Activated CD4-positive, CD25-positive, alpha-beta regulatory T cell treated with anti-CD3 and anti-CD28 coated beads, Interleukin-2, amount 50 U/mL, for 16 hours (primary cell): ENCODE data around the gene DCXR.
A peak's percentile ranks its signal among the peaks of the same experiment; 100 is the strongest.

ENCODE experiments used
- DNase-seq: peaks from one replicate; pipeline ENCODE4 v3.0.0-alpha.2; 2020; ENCODE audit warnings: low read depth, low spot score

The DCXR gene

DNA sequence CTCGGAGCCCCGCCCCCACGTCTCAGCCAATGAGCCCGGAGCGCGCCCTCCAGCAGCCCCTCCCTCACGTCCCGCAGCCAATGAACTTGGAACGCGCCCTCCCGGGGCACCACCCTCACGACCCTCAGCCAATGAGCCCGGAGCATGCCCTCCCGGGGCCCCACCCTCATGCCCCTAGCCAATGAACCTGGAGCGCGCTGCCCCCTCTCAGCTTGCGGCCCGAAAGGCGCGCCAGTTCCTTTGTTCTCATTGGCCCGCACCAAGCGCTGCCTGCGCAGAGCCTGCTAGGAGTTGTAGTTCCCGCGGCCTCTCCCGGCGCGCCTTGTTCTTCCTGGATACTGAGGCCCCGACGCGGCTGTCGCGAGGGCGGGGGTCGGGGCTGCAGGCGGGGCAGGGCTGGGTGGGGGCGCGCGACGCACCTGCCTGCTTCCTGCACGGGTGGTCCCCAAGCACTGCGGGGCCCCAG is 14.5 kb downstream of the DCXR start, which contains the start of gene LRRC45:
LRRC45 (plus strand) TSS at position 325 of the 466 bp plus-strand sequence. CDS start 339 bp downstream, outside the sequence.
- peak; percentile 100 for DNase-seq

DNA sequence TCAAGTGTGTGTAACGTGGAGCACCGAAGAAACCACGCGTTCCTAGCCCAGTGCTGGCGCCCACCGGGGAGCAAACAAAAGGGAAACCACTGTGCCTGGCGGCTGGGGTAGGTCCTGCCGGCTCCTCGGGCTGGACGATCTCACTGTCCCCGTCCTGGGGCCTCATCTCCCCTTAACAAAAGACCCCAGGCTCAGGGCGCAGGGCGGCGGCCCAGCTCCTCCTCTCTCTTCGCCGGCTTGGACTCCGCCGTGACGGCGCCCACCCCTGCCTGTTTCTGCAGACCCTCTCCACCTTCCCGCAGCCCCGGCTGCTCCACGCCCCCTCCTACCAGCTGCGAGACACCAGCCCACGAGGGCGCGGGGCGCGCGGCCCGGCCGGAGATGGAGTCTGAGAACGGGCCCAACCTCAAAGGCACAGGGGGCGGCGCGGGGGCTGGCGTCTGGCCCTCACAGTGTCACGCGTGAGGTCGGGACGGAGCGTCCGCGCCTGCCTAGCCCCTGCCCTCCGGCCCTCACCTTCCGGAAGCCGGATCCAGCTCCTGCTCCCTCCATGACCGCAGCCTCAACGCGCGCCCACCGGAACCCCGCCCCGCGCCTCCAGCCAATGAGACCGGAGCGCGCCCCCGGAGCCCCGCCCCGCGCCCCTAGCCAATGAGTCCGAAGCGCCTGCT is 15.1 kb downstream of the DCXR start, which contains the start of gene CENPX:
CENPX (minus strand) TSS at position 569 of the 671 bp plus-strand sequence; CDS start at position 552, 17 bp downstream.
- DNase-seq, result no peak

DNA sequence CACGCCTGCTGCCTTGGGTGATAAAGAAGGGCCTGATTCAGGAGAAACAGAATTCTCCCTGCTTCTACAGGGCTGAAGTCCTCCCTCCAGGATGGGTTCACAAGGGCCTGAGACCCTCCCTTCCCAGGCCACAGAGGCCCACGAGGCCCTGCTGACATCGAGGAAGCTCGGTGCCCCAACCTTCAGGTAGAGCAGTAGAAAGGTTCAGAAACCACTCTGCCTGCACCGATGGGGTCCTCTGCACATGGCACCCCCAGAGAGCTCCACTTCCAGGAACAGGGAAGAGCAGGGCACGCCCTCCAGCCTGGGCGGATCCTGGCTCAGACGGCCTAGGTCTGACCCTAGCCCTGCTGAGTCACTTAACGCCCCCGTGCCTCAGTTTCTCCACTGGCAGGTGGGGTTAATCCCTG is 15.6 kb downstream of the DCXR start:
- DNase-seq, result no peak

DNA sequence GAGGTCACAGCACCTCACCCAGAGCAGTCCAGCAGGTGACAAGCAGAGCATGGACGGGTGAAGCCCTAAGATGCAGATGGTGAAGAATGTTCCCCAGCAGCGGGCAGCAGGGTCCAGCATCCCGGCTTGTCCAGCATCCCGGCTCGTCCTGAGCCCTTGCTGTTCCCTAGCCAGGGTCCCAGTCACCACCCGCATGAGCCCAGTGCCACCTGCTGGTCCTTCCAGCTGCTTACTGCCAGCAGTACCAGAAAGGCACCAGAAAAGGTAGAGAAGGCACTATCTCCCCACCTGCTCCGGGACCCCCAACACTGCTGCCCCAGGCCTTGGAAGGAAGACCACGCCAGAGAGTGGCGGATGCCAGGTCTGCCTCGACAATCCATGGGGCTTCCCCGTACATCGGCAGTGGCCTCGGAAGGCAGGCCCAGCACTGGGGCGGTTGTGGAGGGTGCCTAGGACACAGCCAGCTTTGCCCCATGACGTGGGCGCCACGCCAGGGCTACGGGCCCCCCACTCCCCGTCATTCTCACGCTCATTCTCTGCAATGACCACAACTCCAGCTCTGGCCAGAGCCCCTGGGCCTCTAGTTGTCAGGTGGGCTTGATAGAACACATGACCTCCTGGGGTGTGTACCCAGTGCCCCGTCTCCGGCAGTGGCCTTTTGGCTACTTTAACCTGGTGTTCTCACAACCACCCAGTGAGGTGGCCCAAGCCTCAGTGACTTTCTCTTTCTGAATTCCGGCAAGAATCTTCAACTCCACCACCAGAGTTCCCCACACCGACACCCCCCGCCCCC is 16.2 kb downstream of the DCXR start:
- DNase-seq, result no peak

DNA sequence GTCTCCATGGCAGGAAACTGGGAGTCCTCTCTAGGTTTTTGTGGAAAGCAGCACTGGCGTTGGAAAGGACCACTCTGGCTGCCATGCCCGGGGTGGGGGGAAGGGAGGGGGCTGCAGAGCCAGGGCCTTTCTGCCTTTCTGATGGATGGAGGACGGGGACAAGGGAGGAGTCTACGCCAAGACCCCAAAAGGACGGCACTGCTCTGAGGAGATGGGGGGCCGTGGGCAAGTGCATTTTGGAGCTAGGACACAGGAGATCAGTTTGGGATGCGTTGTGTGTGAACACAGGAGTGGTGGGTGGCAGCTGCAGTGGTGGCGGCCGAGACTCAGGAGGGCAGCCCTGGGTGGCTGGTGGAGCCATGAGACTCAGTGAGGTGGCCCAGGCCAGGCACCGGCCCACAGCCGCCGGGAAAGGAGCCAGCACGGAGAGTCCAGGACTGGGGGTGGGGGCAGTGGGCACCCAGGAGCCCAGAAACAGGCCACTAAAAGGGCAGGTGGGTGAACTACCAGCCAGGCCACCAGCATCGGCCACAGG is 16.9 kb downstream of the DCXR start:
- DNase-seq, result no peak

DNA sequence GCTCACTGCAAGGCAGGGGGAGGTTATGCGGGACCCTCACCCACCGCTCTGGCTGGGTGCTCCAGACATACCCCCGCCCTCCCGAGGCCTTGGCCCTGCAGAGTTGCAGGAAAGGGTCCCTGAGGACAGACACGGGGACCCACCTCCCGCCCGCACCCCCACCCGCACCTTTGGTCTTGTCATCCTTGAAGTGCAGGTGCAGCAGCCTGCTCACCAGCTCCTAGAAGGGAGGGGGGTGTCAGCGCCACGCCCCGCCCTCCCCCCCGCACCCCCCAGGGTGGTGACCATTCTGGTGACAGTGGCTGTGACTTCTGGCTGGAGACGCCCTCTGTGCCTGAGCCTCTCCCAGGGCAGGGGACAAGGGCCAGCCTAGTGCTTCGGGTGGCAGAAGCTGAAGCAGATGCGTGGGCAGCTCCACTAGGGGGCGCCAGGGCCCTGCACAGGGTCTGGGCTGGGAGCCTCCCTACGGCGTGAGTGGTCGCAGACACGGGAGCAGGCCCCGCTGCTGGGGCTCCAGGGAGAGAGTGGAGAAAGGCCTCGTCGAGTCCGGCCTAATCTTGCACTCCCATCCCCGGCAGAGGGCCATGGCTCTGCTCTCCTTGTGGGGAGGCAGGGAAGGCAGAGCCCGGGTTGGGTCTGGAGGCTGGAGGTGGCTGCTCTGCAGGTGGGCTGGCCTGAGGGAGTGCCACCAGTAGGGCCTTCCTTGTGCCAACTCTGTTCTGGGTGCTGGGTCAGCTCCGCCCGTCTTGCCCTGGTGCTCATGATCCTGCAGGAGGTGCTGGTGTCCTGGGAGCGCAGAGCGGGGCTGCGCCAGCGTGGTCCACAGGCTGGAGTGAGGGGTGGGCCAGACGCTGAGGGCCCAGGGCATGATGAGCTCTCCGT is 17.6 kb downstream of the DCXR start:
- DNase-seq, result no peak

DNA sequence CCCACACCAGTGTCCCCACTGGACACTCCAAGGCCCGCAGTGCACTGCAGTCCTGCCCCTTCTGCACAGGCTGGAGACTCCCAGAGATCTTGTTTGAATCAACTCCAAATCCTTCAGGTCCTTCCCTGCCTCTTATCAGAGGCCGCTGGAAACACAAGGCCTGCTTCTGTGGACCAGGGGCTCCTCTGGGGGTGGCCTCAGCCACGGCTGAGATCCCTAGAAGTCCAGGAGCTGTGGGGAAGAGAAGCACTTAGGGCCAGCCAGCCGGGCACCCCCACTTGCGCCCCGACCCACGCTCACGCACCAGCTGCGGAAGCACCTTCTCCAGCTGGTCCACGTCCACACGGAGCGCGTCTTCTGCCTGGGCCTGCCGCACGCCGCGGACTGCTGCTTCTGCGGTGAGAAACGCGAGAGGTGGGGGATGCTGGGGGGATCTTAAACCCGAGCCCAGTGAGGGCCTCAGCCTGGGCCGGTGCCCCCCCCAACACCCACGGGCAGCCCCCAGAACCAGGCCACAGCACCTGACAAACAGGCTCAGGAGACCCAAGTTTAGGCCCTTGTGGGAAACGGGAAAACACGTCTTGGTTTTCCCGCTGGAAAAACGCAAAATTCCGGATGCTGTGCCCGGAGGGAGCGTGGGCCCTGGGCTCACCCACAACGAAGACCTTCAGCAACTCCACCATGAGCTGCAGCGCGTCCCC is 18.4 kb downstream of the DCXR start:
- no peak for DNase-seq

DNA sequence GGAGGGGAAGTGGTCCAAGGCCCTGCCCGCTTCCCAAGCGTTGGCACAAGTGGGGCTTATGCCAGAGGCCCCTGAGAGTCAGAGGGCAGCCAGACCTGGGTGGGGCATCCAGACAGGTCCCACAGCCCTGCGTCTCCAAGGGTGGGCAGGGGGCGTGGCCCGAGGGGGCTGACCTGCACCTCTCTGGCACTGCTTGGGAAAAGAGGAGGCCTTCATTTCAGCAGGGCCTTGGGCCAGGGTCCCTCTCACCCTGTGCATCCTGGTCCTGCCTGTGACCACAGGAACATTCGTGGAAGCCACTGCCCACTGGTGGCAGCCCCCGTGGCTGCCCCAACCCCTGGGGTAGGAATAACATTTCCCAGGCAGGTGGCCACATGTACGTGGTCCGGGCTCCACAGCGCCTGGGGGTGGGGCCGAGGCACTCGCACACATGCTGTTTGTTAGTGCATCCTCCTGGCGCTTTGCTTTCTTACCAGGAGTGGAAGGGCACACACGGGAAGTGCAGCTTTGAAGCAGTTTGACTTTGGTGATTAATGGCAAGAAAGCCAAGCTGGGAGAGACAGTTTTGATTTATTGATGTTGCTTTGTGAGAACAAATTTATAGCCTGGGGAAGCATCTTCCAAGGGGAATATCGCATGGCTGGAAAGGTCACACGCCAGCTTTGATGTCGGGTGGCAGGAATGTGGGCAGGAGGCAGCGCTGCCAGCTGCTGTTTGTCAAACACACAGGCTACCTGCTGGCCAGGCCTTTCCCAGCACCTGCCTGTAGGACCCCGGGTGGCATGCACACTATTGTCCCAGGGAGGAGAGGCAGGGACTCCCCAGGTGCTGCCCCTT is 19.1 kb downstream of the DCXR start:
- DNase-seq, result no peak

DNA sequence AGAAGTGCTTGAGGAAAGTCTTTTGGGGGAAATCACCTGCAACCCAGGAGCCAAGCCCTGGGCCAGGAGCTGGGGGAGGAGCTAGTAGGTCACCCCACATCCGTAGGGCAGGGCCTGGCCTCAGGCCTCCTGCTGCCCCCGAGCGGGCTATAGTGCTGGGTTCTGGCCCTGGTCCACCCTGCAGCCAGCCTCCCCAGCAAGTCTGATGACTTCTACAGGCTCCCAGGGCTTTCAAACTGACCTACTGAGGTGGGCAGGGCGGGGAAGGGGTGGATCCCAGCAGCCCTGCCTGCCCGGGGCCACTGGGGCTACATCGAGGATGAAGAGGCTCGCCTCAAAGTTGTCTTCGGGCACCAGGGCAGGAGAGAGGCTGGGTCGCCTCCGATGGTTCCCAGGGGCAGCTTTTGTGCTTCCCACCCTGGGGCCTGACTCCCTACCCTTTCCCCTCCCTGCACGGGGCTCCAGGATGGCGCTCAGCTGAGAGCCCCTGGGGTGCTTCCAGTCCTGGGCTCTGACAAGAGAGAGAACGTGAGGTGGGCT is 19.8 kb downstream of the DCXR start:
- DNase-seq, result no peak

DNA sequence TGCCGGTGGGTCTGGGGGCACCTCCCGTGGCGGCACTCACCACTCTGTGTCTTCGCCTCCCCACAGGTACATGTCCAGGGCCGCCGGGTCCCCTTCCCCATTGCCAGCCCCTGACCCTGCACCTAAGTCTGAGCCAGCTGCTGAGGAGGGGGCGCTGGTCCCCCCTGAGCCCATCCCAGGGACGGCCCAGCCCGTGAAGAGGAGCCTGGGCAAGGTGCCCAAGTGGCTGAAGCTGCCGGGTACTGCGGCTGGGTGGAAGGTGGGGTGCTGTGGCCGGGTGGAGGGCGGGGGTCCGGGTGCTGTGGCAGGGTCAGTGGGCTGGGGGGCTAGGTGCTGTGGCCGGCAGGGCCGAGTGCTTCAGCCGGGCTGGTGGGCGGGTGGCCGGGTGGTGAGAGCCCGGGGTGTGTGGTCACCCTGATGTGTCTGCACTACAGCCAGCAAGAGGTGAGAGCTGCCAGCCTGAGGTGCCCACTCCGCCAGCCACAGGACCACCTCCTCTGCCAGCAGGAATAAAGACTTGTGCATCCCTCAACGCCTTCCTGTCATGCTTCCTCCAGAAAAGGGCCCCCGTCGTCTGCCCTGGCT is 20.5 kb downstream of the DCXR start:
- no peak for DNase-seq

DNA sequence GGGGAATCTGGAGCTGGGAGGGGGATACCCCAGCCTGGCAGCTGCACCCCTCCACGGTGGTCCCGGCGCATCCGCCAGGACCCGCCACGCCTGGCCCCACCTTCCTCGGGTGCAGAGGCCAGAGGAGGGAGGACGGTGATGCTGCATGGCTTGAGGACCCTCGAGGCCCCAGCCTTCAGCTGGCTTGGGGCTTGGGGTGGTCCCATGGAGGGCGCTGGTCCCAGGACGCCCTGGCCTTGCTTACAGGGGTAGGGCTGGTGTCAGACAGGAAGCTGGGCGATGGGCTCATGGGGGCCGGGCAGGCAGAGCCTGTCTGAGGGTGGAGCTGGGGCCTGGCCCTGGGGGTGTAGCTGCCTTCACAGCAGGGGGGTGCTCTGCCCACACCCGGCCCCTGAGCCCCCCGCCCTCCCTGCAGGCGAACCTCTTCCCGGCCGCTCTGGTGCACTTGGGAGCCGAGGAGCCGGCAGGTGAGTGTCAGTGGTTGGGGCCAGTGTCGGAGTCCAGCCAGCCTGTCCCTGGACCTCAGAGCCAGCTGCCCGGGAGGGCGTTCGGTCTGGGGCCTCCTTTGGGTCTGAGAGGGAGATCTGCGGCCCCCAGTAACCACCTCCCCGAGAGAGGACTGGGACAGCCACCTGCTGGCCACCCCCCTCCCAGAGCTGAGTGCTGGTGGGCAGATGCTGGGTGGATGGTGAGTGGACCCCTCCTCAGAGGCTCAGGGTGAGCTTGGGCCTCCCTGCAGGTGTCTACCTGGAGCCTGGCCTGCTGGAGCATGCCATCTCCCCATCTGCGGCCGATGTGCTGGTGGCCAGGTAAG is 21.2 kb downstream of the DCXR start:
- no peak for DNase-seq

DNA sequence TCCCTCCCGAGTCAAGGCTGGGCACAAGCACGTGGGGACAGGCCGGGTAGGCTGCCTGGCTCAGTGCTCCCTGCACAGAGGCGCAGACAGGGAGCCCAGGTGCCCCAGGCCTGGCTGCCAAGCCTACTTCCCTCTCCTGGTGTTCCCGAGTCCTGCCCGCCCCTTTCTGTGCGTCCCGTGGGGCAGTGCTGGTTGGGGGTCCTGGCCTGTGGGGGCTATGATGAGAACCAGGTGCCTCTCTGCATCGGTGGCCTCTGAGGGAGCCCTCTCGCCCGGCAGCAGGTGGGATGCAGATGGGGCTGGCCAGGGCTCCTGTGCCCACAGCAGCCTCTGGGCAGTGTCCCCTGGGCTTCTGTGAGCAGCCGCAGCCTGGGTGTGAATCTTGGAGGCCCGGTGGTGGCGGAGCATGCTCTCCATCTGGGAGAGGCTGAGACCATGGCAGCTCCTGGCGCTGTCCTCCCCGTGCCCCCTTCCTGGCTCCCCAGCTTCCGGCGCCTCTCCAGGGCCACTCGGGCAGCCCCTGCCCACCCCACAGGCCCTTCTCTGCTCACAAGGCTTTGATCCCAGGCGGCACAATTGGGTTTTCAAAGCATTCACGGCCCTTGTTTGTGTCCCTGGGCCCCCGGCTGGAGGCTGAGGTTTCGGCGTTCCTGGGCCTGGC is 22.1 kb downstream of the DCXR start:
- no peak for DNase-seq

DNA sequence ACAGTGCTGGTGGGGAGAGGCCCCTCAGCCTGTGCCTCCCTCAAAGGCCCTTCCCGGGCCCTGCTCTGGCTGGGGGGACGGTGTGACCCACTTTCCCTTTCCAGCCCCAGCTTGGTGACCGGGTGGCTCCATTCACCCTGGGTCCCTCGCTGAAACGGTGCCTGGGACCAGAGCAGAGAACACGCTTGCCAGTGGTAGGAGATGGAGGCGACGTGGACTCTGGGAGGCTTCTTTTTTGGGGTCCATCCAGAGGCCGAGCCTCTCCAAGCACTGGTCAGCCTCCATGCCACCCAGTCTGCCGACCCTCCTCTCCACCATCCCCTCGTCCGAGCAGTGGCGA is 22.6 kb downstream of the DCXR start:
- no peak for DNase-seq

DNA sequence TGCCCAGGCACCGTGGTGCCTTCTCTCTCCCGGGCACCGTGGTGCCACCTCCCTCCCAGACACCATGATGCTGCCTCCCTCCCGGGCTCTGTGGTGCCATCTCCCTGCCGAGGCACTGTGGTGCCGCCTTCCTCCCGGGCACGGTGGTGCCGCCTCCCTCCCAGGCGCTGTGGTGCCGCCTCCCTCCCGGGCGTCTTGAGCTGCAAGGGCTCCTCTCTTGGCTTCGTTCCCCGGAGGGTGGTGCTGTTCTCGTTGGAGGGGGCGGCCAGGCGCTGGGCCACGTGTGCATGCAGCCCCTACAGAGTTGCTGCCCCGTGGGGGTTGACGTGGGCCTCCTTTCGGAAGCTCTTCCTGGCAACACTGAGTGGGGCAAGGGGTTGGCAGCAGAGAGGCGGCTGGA is 23.1 kb downstream of the DCXR start:
- no peak for DNase-seq

DNA sequence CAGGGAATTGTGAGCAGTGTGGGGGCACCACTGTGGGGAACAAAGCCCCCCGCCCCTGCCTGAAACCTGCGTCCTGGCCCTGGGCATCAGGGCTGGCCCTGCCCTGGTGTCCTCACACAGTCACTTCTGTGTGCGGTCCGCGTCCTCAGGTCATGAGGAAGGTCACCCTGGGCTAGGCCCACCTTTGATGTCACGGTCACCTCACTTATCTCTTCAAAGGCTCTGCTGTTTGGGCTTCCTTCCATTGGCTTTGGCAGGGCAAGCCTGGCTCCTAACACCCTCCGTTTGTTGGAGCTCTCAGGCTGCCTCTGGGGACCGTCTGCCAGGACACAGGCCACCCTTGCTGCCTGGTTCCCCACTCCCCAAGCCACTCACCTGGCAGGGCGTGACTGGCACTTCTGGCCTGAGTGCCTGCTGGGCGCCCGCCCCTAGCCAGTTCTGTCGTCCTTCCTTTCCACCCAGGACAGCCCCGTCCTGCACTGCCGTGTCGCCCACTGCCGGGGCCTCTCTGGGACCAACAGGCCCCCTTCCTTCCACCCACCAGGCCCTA is 23.6 kb downstream of the DCXR start:
- DNase-seq, result no peak

DNA sequence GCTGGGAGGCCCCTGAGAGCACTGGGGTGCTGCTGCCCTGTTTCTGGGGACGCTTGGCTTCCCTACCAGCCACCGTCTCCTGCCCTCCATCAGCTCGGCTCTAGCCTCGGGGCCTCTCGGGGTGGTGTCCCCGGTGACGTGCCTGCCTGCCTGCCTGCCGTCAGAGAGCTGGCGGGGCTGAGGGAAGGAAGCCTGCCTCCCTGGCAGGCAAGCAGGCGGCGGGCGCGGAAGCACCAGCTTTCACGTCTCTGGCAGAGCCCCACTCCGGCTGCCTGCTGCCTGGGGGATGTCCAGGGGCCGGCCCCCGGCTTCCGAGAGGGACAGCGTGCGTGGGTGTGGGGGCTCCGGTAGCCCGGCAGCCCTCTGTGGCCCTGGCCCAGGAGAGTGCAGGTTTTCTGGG is 24.2 kb downstream of the DCXR start:
- no peak for DNase-seq

DNA sequence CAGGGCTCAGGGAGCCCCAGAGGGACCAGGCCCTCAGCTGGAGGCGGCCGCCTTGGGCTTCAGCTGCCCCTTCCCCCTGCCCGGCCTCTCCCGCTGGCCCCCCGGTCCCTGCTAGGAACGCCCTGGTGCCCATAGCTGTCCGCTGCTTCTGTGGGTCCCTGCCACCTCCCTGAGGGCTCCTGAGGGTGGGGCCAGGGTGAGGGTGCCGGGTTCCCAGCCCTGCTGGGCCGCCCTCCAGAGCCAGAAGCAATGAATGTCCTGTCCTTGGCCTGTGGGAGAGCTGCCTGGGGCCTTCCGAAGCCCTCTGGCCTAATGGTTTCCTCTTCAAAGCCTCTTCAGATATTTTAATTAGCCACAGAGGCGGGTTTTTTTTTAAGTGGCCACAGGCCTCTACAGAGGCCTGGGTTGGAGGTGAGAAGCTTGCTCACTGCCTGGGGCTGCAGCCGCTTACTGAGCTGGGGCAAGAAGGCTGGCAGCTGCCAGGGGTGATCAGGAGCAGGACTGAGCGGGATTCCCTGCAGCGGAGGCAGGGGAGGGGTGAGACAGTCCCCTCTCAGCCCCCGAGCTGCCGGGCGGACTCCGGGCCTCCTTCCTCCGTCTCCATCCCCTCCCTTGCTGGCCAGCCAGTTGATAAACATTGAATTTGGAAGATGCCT is 24.7 kb downstream of the DCXR start:
- no peak for DNase-seq
